ENCODE data around the gene YTHDF2. TPM values are rescaled to one million over a fixed set of nuclear protein-coding genes. Genes with fewer than 3 reads are reported as not detected.

The YTHDF2 gene
- total RNA-seq, 1 experiment from 2014 or later, result 200 TPM

- Histone ChIP-seq H3K79me2 (ENCODE audit: insufficient read depth, low read length) (no peaks in the 10 kb centered on the region), H3K56ac (ENCODE audit: insufficient read length, low read depth, low read length) (no peak overlapping the region), H3K4me1 (ENCODE audit: insufficient read depth, low read length) (no peaks in the 10 kb centered on the region), H2AK5ac (ENCODE audit: insufficient read length, low read length) (no peak overlapping the region), H3K9ac (ENCODE audit: extremely low read depth, insufficient read length, low read length) (no peak overlapping the region), H3K4ac (ENCODE audit: low read depth, low read length) (no peak overlapping the region), H2BK12ac (ENCODE audit: insufficient read length, low read depth, low read length) (no peak overlapping the region), H3K18ac (ENCODE audit: insufficient read length, low read depth, low read length) (no peak overlapping the region), H3K23ac (ENCODE audit: insufficient read length, low read depth, low read length) (no peak overlapping the region), H4K20me1 (ENCODE audit: control insufficient read depth, insufficient read depth, insufficient read length) (no peaks in the 10 kb centered on the region), H2BK5ac (ENCODE audit: insufficient read length, low read length) (no peak overlapping the region), H4K91ac (ENCODE audit: insufficient read length, low read depth, low read length) (no peak overlapping the region), H2BK20ac (ENCODE audit: low read depth, low read length, poor library complexity, severe bottlenecking) (no peak overlapping the region), H3K14ac (ENCODE audit: insufficient read depth, low read length) (no peak overlapping the region), H2BK120ac (ENCODE audit: low read depth, low read length, poor library complexity, severe bottlenecking) (no peak overlapping the region), H3K27ac (ENCODE audit: insufficient read length, low read depth, low read length) (no peak overlapping the region), H3K27me3 (ENCODE audit: insufficient read depth, low read length) (no peaks in the 10 kb centered on the region), H3T11ph (ENCODE audit: low read length) (no peak overlapping the region), H2AFZ (ENCODE audit: low read length) (no peak overlapping the region), H2BK15ac (ENCODE audit: low read depth, low read length) (no peak overlapping the region), H4K5ac (ENCODE audit: insufficient read length, low read depth, low read length) (no peak overlapping the region), H3K23me2 (ENCODE audit: insufficient read length, low read depth, low read length, poor library complexity, severe bottlenecking) (no peaks in the 10 kb centered on the region), H4K8ac (replicated peaks; ENCODE audit: insufficient read length, low read depth, low read length) (no peak overlapping the region), H3K9me3 (ENCODE audit: control insufficient read depth, low read depth, low read length) (no peaks in the 10 kb centered on the region), H3K4me2 (ENCODE audit: insufficient read depth, insufficient read length, low read length) (no peak overlapping the region), H3K79me1 (ENCODE audit: insufficient read depth, low read depth, low read length, poor library complexity, severe bottlenecking) (no peaks in the 10 kb centered on the region)
- no peak for DNase-seq
- TF ChIP-seq, protein P1, sequence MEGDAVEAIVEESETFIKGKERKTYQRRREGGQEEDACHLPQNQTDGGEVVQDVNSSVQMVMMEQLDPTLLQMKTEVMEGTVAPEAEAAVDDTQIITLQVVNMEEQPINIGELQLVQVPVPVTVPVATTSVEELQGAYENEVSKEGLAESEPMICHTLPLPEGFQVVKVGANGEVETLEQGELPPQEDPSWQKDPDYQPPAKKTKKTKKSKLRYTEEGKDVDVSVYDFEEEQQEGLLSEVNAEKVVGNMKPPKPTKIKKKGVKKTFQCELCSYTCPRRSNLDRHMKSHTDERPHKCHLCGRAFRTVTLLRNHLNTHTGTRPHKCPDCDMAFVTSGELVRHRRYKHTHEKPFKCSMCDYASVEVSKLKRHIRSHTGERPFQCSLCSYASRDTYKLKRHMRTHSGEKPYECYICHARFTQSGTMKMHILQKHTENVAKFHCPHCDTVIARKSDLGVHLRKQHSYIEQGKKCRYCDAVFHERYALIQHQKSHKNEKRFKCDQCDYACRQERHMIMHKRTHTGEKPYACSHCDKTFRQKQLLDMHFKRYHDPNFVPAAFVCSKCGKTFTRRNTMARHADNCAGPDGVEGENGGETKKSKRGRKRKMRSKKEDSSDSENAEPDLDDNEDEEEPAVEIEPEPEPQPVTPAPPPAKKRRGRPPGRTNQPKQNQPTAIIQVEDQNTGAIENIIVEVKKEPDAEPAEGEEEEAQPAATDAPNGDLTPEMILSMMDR (conservative IDR thresholded peaks at IDR 0.05), result no peak
- no CpG with 5 or more reads among the region's 3 CpGs for WGBS (ENCODE audit: extremely low coverage, insufficient read length, low lambda C conversion rate)
- Mint-ChIP-seq H3K27ac (no peak overlapping the region), H3K36me3 (ENCODE audit: insufficient read depth in 1 of 3, low read depth in 3 of 3) (peaks cover 30 to 60% (median 50%) of the 10 kb centered on the region in 3 experiments), H3K27me3 (ENCODE audit: low read depth) (no peaks in the 10 kb centered on the region), H3K9me3 (no peaks in the 10 kb centered on the region), H3K4me1 (no peaks in the 10 kb centered on the region), H3K4me3 (no peak overlapping the region)
Measured at GRCh38 chr1:28703629-28704028, 33.1 kb upstream of the YTHDF2 start.

Measured in H9 (cell line).